GM03348 (cell line): ENCODE measurements around the gene NCBP3.
A peak's percentile ranks its signal among the peaks of the same experiment; 100 is the strongest.

ENCODE experiments used
- DNase-seq: peaks from one replicate; pipeline ENCODE4 v3.0.0; 2012; ENCODE audit warnings: low spot score

Gene NCBP3

DNA sequence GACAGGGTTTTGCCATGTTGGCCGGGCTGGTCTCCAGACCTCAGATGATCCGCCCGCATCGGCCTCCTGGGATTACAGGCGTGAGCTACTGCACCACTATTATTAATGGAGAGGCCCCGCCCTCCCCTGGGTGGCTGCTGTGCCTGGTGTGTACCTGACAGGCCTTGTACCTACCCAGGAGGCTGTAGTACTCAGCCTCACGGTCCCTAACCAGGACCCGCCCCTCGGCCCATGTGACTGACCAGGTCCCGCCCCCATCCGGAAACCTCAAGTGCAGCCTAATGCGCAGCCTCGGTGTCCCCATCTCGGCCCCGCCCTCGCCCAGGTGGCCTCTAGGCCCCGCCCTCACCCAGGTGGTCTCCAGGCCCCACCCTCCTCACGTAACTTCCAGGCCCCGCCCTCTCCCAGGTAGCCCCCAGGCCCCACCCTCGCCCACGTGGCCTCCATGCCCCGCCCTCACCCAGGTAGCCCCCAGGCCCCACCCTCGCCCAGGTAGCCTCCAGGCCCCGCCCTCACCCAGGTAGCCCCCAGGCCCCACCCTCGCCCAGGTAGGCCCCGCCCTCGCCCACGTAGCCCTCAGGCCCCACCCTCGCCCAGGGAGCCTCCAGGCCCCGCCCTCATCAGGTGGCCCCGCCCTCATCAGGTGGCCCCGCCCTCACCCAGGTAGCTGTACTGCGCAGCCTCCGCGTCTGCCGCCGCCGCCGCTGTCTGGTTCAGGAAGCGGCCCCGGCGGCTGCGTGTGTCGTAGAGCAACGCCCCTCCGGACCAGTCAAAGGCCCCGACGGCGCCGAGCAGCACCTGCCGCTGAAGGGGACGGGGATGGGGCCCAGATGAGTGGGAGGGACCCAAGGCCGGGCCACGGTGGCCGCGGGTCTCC is 91.3 kb downstream of the NCBP3 start:
- DNase-seq = peak; percentile 17

DNA sequence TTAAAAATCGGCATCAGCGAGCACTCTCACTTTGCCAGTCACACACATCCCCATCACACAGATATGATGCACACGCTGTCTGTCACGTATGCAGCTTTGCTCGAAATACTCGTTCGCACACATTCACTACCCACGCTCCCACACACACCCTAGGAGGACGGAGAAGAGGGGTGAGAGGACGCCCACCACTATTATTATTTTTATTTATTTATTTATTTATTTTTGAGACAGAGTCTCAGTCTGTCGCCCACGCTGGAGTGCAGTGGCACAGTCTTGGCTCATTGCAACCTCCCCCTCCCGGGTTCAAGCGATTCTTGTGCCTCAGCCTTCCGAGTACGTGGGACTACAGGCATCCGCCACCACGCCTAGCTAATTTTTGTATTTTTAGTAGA is 92.0 kb downstream of the NCBP3 start:
- DNase-seq = no peak

DNA sequence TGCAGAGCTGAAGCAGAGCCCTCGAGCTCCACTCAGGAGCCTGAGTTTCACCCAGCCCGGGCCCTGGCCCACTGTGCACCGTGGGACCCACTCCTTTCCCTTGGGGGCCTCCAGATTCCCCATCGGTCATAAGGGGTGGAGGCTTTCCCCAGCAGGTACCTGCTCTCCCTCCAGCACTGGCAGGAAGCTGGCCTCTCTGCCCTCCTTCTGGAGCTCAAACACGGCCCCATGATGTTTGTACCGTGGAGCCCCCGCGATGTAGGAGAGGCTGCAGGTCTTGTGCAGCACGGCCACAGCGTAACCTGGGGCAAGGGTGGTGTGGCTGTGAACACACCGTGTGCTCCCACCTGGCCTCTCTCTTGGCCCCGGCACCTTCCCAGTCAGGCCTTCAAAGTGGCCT is 92.4 kb downstream of the NCBP3 start:
- DNase-seq = no peak
